GM18526 (cell line): ENCODE results near the gene RTTN.

ENCODE experiments used
- POLR2A ChIP-seq: IDR thresholded peaks from 3 replicates; pipeline ENCODE4 v1.6.1; 2011; ENCODE audit not compliant: insufficient read length; ENCODE audit errors: extremely low read depth

RTTN gene

DNA sequence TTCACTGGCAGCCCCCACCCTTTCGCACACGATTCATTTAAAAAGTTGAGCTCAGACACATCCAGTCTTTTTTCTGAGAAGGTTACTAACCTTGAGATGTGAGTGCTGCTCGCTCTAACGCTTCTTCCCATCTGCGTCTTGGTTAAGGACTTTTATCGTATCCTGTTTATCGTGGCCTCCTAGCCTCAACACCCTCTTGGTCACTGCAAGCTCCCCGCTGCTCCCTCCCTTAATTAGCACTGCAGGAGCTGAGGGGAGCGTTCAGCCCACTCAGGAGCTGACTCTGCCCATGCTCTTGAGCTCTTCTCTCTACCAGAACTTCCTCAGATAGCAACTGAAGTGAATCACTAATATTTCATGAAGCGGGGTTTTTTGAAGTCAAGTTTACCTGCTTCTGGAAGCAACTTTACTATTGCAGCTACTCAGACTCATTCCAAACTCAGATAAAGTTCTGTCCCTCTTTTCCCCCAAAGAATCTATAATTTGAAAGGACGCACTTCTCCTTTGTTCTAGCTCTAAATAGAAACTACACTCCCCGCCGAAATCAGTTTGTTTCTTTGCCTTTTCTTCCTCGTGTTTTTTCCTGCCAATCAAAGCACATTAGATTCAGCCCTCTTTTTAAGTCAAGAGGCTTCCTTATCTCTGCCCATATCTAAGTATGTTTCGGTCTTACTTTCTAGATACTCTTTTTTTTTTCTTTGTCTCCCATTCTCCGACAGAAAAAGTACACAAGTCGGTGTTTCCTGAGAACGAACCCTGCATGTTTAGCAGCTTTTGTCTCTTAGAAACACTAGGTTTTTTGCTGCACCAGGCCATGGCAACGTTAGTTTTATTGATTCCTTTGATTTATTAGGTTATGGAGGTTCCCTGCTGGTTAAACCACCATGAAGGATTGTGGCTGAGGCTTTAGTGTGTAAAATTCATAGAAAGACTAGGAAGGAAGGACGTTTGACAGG lies 248.5 kb downstream of the RTTN start:
- no peak for TF ChIP-seq POLR2A

GRCh38 chr18:69956057-69956456 lies 249.4 kb downstream of the RTTN start:
- TF ChIP-seq POLR2A: no peak

DNA sequence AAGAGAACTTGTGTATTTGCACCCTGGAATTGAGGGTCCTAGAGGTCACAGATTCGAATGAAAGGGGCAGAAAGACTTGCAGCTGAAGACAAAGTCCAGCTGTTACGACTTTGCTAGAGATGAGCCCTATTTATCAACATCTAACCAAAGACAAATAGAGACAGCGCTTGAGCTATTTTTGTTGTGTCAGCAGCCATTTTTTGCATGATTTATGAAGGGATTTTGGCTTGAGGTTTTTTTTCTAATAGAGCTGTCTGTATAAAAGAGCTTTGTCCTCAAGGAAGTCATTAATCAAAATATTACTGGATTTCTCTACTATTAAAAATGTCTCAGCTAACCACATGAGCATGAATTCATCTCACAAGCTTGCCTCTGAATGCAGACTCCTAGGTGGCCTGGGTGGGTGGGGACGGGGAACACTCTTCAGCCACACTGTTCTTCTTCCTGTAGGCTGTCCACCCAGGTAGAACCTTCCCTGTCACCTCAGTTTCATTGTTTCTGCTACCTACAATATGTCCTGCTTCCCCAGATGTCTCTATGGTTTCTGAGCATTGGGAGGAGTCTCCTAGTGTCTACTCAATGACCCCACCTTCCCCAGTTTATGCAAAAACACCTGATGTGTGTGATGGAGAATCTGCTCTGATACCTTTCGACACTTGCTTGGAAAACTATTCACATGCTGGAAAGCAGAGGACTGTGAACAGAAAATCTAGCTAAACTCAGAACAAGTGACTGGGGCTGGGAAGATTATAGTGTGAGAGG lies 250.6 kb downstream of the RTTN start:
- TF ChIP-seq POLR2A: no peak

- no peak for TF ChIP-seq POLR2A
Observed at GRCh38 chr18:69953191-69953590, 252.3 kb downstream of the RTTN start.
